ENCODE results near the gene NKX2-2.
A peak's percentile ranks its signal among the peaks of the same experiment; 100 is the strongest.

The NKX2-2 gene

DNA sequence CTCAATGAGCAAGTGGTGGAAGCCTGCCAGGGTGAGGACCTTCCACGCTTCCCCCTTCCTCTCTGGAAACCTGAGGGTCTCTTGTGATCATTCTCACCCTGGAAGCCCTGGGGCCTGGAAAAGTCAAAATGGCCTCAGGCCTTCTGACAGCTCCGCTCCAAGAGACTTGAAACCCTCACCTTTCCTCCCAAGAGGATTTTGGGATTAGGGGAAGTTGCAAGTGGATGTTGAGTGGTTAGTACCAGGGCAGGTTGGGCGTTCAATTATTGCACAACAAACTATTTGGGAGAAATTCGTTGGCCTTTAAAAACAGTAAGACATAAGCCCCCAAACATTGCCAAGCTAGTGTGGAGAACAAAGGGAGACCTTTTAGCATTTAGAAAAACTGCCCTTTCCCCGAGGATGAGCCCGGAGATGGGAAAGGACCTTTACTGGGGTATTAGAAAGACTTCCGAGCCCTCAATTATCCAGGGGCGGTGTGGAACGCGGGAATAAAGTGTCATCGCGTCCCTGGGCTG is 4.7 kb downstream of the NKX2-2 start:
- Histone ChIP-seq H3K4me3 (ENCODE audit: low read depth, low read length) (no peak overlapping the region), H3K27ac (ENCODE audit: extremely low read depth, low read depth, low read length) (no peak overlapping the region), H3K36me3 (ENCODE audit: control insufficient read depth in 2 of 2, insufficient read depth in 1 of 2, low read length in 2 of 2) (peaks cover 0 to 18% of the 10 kb centered on the region in 2 experiments; a peak in 2 of 3 replicates), H3K9me3 (ENCODE audit: control insufficient read depth, insufficient read depth, low read depth, low read length) (no peaks in the 10 kb centered on the region), H3K4me1 (ENCODE audit: control insufficient read depth, insufficient read depth, low read length) (peaks cover 3% of the 10 kb centered on the region; the same call in 1 of the 2 replicates)
- ChIA-PET POLR2A (no interaction called here), CTCF (interaction anchor here (0.6 to 1.4 kb wide), 4 partner anchors 12 to 648 kb away, joined by 3 to 6 read pairs (median 3); no protein-coding TSS in a partner anchor)
- TF ChIP-seq KLF7 (tag by site-specific recombination; IDR thresholded peaks at IDR 0.05; ENCODE audit: borderline replicate concordance) (no peak), MEIS1 (CRISPR knock-in tag; IDR thresholded peaks at IDR 0.05; ENCODE audit: borderline replicate concordance) (no peak), OVOL3 (tag by site-specific recombination; IDR thresholded peaks at IDR 0.05) (no peak), MYNN (tag by site-specific recombination; IDR thresholded peaks at IDR 0.05; ENCODE audit: borderline replicate concordance) (no peak), ZNF792 (tag by site-specific recombination; IDR thresholded peaks at IDR 0.05) (no peak), TCF7L2 (IDR thresholded peaks at IDR 0.05; ENCODE audit: borderline replicate concordance, low read depth, low read length) (no peak), ZNF221 (tag by site-specific recombination; IDR thresholded peaks at IDR 0.05; ENCODE audit: borderline replicate concordance) (no peak)
- TF ChIP-seq, protein P1, sequence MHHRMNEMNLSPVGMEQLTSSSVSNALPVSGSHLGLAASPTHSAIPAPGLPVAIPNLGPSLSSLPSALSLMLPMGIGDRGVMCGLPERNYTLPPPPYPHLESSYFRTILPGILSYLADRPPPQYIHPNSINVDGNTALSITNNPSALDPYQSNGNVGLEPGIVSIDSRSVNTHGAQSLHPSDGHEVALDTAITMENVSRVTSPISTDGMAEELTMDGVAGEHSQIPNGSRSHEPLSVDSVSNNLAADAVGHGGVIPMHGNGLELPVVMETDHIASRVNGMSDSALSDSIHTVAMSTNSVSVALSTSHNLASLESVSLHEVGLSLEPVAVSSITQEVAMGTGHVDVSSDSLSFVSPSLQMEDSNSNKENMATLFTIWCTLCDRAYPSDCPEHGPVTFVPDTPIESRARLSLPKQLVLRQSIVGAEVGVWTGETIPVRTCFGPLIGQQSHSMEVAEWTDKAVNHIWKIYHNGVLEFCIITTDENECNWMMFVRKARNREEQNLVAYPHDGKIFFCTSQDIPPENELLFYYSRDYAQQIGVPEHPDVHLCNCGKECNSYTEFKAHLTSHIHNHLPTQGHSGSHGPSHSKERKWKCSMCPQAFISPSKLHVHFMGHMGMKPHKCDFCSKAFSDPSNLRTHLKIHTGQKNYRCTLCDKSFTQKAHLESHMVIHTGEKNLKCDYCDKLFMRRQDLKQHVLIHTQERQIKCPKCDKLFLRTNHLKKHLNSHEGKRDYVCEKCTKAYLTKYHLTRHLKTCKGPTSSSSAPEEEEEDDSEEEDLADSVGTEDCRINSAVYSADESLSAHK (tag by site-specific recombination; IDR thresholded peaks at IDR 0.05) = no peak

DNA sequence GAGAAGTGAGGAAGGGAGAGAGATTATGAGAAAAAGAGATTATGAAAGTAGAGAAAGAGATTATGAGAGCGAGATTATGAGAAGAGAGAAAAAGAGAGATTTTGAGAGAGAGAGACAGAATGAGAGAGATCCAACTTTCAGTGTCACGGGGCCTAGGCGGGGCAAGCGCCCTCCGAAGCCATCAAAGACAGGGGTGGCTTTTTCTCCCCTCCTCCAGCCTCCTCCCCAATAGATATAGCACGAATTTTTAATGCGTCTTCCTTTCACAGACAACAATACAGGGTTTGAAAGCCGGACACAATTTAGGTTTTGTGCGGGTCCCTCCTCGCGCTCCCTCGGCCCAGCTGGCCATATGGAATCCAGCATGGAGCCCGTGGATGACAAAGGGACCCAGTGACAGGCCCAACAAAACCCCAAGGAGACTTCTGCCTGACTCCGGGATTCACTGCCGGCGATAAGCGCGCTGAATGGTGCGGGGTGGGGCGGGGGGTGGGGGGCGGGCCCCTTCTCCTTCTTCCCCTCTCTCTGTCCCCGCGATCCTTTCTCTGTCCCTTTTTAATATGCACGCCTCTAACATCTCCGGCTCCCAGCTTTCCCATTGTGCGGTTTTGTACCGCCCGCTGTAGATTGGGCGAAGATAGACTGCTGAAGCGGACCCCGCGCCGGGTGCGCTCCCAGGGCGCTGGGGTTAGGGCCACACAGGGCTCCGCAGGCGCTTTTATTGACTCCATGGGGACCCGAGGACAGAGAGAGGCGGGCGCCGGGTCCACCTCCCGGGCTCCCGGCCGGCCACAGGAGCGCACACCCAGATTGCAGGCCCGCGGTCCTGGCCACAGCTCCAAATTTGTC is 5.4 kb downstream of the NKX2-2 start:
- CTCF ChIA-PET = interaction anchor here (1.3 to 4.2 kb wide), 4 partner anchors 273 to 648 kb away, joined by 3 to 49 read pairs (median 8); no protein-coding TSS in a partner anchor

More for the DNA sequence above, 5.4 kb downstream of the NKX2-2 start:
- POLR2A ChIA-PET = no interaction called here
- Histone ChIP-seq H3K4me3 (ENCODE audit: low read depth, low read length) (no peak overlapping the region), H3K36me3 (ENCODE audit: control insufficient read depth in 2 of 2, insufficient read depth in 1 of 2, low read length in 2 of 2) (peaks cover 5 to 22% of the 10 kb centered on the region in 2 experiments; a peak in 2 of 3 replicates), H3K9me3 (ENCODE audit: control insufficient read depth, insufficient read depth, low read depth, low read length) (no peaks in the 10 kb centered on the region), H3K27ac (ENCODE audit: extremely low read depth, low read depth, low read length) (no peak overlapping the region), H3K4me1 (ENCODE audit: control insufficient read depth, insufficient read depth, low read length) (peaks cover 2% of the 10 kb centered on the region; the same call in 1 of the 2 replicates)
- TF ChIP-seq, protein P2, sequence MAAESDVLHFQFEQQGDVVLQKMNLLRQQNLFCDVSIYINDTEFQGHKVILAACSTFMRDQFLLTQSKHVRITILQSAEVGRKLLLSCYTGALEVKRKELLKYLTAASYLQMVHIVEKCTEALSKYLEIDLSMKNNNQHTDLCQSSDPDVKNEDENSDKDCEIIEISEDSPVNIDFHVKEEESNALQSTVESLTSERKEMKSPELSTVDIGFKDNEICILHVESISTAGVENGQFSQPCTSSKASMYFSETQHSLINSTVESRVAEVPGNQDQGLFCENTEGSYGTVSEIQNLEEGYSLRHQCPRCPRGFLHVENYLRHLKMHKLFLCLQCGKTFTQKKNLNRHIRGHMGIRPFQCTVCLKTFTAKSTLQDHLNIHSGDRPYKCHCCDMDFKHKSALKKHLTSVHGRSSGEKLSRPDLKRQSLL (tag by site-specific recombination; IDR thresholded peaks at IDR 0.05) = no peak
- TF ChIP-seq ZNF596 (tag by site-specific recombination; IDR thresholded peaks at IDR 0.05) = peak; percentile 38; the same call in 1 of the 2 replicates
- TF ChIP-seq, protein P3, sequence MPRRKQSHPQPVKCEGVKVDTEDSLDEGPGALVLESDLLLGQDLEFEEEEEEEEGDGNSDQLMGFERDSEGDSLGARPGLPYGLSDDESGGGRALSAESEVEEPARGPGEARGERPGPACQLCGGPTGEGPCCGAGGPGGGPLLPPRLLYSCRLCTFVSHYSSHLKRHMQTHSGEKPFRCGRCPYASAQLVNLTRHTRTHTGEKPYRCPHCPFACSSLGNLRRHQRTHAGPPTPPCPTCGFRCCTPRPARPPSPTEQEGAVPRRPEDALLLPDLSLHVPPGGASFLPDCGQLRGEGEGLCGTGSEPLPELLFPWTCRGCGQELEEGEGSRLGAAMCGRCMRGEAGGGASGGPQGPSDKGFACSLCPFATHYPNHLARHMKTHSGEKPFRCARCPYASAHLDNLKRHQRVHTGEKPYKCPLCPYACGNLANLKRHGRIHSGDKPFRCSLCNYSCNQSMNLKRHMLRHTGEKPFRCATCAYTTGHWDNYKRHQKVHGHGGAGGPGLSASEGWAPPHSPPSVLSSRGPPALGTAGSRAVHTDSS (tag by site-specific recombination; IDR thresholded peaks at IDR 0.05) = no peak
- no peak for TF ChIP-seq ZNF248 (tag by site-specific recombination; IDR thresholded peaks at IDR 0.05)
- no peak for TF ChIP-seq ZNF792 (tag by site-specific recombination; IDR thresholded peaks at IDR 0.05)
- TF ChIP-seq PRDM1 (tag by site-specific recombination; IDR thresholded peaks at IDR 0.05) = 0 out of 2 replicates have a peak, but pooled peaks have one; percentile 44
- TF ChIP-seq, protein P4, sequence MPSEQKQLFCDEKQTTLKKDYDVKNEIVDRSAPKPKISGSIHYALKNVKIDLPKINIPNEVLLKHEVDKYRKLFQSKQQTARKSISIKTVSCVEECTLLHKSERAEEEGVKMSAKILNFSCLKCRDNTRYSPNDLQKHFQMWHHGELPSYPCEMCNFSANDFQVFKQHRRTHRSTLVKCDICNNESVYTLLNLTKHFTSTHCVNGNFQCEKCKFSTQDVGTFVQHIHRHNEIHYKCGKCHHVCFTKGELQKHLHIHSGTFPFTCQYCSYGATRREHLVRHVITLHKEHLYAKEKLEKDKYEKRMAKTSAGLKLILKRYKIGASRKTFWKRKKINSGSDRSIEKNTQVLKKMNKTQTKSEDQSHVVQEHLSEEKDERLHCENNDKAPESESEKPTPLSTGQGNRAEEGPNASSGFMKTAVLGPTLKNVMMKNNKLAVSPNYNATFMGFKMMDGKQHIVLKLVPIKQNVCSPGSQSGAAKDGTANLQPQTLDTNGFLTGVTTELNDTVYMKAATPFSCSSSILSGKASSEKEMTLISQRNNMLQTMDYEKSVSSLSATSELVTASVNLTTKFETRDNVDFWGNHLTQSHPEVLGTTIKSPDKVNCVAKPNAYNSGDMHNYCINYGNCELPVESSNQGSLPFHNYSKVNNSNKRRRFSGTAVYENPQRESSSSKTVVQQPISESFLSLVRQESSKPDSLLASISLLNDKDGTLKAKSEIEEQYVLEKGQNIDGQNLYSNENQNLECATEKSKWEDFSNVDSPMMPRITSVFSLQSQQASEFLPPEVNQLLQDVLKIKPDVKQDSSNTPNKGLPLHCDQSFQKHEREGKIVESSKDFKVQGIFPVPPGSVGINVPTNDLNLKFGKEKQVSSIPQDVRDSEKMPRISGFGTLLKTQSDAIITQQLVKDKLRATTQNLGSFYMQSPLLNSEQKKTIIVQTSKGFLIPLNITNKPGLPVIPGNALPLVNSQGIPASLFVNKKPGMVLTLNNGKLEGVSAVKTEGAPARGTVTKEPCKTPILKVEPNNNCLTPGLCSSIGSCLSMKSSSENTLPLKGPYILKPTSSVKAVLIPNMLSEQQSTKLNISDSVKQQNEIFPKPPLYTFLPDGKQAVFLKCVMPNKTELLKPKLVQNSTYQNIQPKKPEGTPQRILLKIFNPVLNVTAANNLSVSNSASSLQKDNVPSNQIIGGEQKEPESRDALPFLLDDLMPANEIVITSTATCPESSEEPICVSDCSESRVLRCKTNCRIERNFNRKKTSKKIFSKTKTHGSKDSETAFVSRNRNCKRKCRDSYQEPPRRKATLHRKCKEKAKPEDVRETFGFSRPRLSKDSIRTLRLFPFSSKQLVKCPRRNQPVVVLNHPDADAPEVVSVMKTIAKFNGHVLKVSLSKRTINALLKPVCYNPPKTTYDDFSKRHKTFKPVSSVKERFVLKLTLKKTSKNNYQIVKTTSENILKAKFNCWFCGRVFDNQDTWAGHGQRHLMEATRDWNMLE (tag by site-specific recombination; conservative IDR thresholded peaks at IDR 0.05; ENCODE audit: low read depth) = no peak
